Astrocyte of the spinal cord (primary cell): ENCODE results near the gene OAT.
A peak's percentile ranks its signal among the peaks of the same experiment; 100 is the strongest.

Source experiments
- DNase-seq: peaks from one replicate; pipeline ENCODE4 v3.0.0; 2011; ENCODE audit warnings: low read depth, low spot score
- H3K4me3 ChIP-seq: 2 replicates; pipeline ENCODE4 v1.5.1; 2011; ENCODE audit warnings: low read depth, mild to moderate bottlenecking, low read length, moderate library complexity
- CTCF ChIP-seq: IDR thresholded peaks from 2 replicates; pipeline ENCODE4 v1.5.1; 2012; ENCODE audit warnings: low read depth, mild to moderate bottlenecking, low read length, inconsistent platforms
- in situ Hi-C: cut with HindIII; loops from 2 replicates; pipeline ENCODE4 v1.10.0; 2017; ENCODE audit warnings: low sequenced_read_pairs

Gene OAT

GRCh38 chr10:124418726-124419501, at the start of gene OAT:
Gene OAT, minus strand, starts transcription at chr10:124418923. Its CDS starts 6,752 bp downstream, at chr10:124412171.
- H3K4me3 ChIP-seq, result peak within 1 kb of the TSS; percentile 70
- in situ Hi-C loops, result no loop called here
- DNase-seq, result peak; percentile 97
- peak; percentile 19 for TF ChIP-seq CTCF

- no peak for DNase-seq
- in situ Hi-C loops, result no loop called here
- TF ChIP-seq CTCF, result no peak
- no peak overlapping the region for H3K4me3 ChIP-seq
Measured at GRCh38 chr10:124467165-124467564, 48.4 kb upstream of the OAT start.

GRCh38 chr10:124465777-124466488, 47.2 kb upstream of the OAT start:
- no peak for TF ChIP-seq CTCF
- in situ Hi-C loops, result no loop called here
- no peak for DNase-seq
- H3K4me3 ChIP-seq, result no peak overlapping the region

GRCh38 chr10:124465003-124465776, 46.5 kb upstream of the OAT start:
- in situ Hi-C loops, result no loop called here
- TF ChIP-seq CTCF, result no peak
- no peak overlapping the region for H3K4me3 ChIP-seq
- DNase-seq, result no peak

- in situ Hi-C loops, result no loop called here
- no peak for TF ChIP-seq CTCF
- no peak overlapping the region for H3K4me3 ChIP-seq
- DNase-seq, result no peak
Measured at GRCh38 chr10:124464028-124464965, 45.6 kb upstream of the OAT start.

GRCh38 chr10:124462348-124462695, 43.6 kb upstream of the OAT start:
- H3K4me3 ChIP-seq, result peak overlapping the region; percentile 68
- no peak for DNase-seq
- no peak for TF ChIP-seq CTCF
- in situ Hi-C loops, result no loop called here
